Right lobe of liver (tissue), 6 donors: Measurements from ENCODE around the gene TMCC3. TPM values are rescaled to one million over a fixed set of nuclear protein-coding genes. Genes with fewer than 3 reads are reported as not detected.

Experiments used
- ATAC-seq, 4 donors: fragments of 200-7000 bp; cut with Tn5 transposase; one replicate each; pipeline ENCODE4 v1.9.1; 2020; ENCODE audit warnings: mild to moderate bottlenecking in 4 of 4, moderate library complexity in 4 of 4
- DNase-seq, 3 donors: peaks; one replicate each; pipeline ENCODE4 v3.0.0-alpha.2; 2020
- H3K27ac ChIP-seq, 3 donors: fragments of 200-600 bp; one replicate each; pipeline ENCODE4 v1.8.0; 2022
- H3K27me3 ChIP-seq, 2 donors: fragments of 200-600 bp; one replicate each; pipeline ENCODE4 v1.8.0; 2022
- H3K36me3 ChIP-seq, 4 donors: fragments of 200-600 bp; sonication (generic) in 1 of 4; one replicate each; pipeline versions ENCODE4 v1.5.1 to v1.8.0; 2017 to 2022; ENCODE audit warnings: control low read depth in 1 of 4
- H3K4me1 ChIP-seq, 4 donors: fragments of 200-600 bp; sonication (generic) in 1 of 4; one replicate each; pipeline versions ENCODE4 v1.5.1 to v1.8.0; 2017 to 2022; ENCODE audit warnings: control low read depth in 1 of 4
- H3K4me3 ChIP-seq, 3 donors: fragments of 200-600 bp; one replicate each; pipeline ENCODE4 v1.8.0; 2022
- H3K9me3 ChIP-seq, 4 donors: fragments of 200-600 bp; sonication (generic) in 1 of 4; one replicate each; pipeline versions ENCODE4 v1.5.1 to v1.8.0; 2017 to 2022; ENCODE audit warnings: control low read depth in 1 of 4
- CTCF ChIP-seq, 4 donors: fragments of 200-600 bp in 3 of 4; fragments of 450-650 bp in 1 of 4; IDR thresholded peaks; one replicate each; pipeline versions ENCODE4 v1.5.1 to v1.8.0; 2016 to 2022; ENCODE audit warnings: antibody characterized with exemption in 4 of 4, mild to moderate bottlenecking in 2 of 4
- POLR2A ChIP-seq: fragments of 450-650 bp; IDR thresholded peaks from one replicate; pipeline ENCODE4 v1.6.1; 2017; ENCODE audit warnings: antibody characterized with exemption, mild to moderate bottlenecking
- WGBS: methylation state at CpG from one replicate; pipeline ENCODE4 v1.1.6; 2018; ENCODE audit warnings: low coverage, low lambda C conversion rate; ENCODE audit not compliant: insufficient coverage; ENCODE audit errors: missing lambda C conversion rate; 5-methylcytosine and 5-hydroxymethylcytosine counted together
- intact Hi-C, 2 donors: fragments of 100-400 bp; cut with DNase I; formaldehyde crosslinking; loops; one replicate each; pipeline versions ENCODE4 v1.11.2 to v1.14.1; 2022
- total RNA-seq, 6 experiments: library from RNA; depleted of rRNA in 2 of 6; stranded (reverse); fragments of >200 nt in 2 of 6; fragmentation: NEBNext Ultra II Directional in 3 of 6; extraction: Animal tissue kit (Norgen Biotek cat#: 25700) in 3 of 6; gene quantifications; one replicate each; pipeline versions ENCODE4 v1.1.0 to v1.2.4, GENCODE V29; 2016 to 2023
- donor health status: DM: no; HTN: yes; CAD: no.
- donor health status: DM: no; HTN: no; CAD: no.
- donor health status: DM: no; HTN: no; CAD: no.
- donor health status: DM: no; HTN: yes; CAD: no.
- donor health status: DM: no; HTN: yes; CAD: no.

The TMCC3 gene
- total RNA-seq, 6 experiments from 2014 or later = 2.1 to 6.2 (median 3.2) TPM

GRCh38 chr12:94560431-94561221 is 89.7 kb downstream of the TMCC3 start:
- H3K27me3 ChIP-seq = no peaks in the 10 kb centered on the region
- H3K27ac ChIP-seq = no peak overlapping the region
- ATAC-seq (peak in 1 of 4 donors; percentile 14), DNase-seq (no peak)
- peaks cover 0 to 3% (median 1%) of the 10 kb centered on the region in 4 donors for H3K4me1 ChIP-seq
- H3K9me3 ChIP-seq = no peaks in the 10 kb centered on the region
- WGBS = 34% methylated on average over 3 of the region's 17 CpGs
- TF ChIP-seq CTCF (IDR thresholded peaks at IDR 0.05) (no peak), POLR2A (no peak)
- intact Hi-C loops = no loop called here
- H3K36me3 ChIP-seq = no peaks in the 10 kb centered on the region
- no peak overlapping the region for H3K4me3 ChIP-seq

GRCh38 chr12:94558612-94559011 is 91.7 kb downstream of the TMCC3 start:
- H3K27me3 ChIP-seq = no peaks in the 10 kb centered on the region
- DNase-seq = no peak
- no peak for TF ChIP-seq POLR2A
- TF ChIP-seq CTCF (IDR thresholded peaks at IDR 0.05) = no peak
- no peak overlapping the region for H3K27ac ChIP-seq
- no peak for ATAC-seq
- peaks cover 0 to 3% (median 1%) of the 10 kb centered on the region in 4 donors for H3K4me1 ChIP-seq
- intact Hi-C loops = no loop called here
- no peaks in the 10 kb centered on the region for H3K9me3 ChIP-seq
- WGBS = 48% methylated on average over 2 of the region's 2 CpGs
- no peak overlapping the region for H3K4me3 ChIP-seq
- H3K36me3 ChIP-seq = no peaks in the 10 kb centered on the region

DNA sequence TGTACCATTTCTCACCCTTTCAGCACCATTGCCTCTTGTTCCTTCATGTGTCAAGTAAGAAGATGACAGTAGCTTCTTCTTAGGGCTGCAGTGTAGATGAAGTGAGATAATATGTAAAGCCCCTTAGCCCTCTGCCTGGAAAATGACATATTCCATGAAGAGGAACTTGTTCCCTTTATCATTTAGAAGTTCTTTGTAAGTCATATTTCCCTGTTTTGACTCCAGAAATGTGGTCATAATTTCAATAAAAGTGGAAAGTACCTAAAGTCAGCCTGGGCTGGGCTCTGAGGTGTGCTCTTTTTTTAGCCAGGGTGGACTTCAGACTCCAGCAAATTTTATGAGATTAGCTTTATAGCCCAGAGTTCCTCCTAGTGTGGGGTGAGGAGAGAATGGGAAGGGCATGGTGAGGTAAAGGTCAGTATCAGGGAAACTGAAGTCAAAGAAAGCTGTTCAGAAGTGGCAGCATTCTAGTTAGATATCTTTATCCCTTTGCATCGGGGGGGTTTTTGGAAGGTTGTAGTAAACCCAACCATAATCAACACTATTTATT is 92.5 kb downstream of the TMCC3 start:
- Histone ChIP-seq H3K4me1 (peaks cover 0 to 3% (median 1%) of the 10 kb centered on the region in 4 donors), H3K27ac (no peak overlapping the region), H3K9me3 (no peaks in the 10 kb centered on the region), H3K27me3 (no peaks in the 10 kb centered on the region), H3K36me3 (no peaks in the 10 kb centered on the region), H3K4me3 (no peak overlapping the region)
- TF ChIP-seq POLR2A = no peak
- no peak for TF ChIP-seq CTCF (IDR thresholded peaks at IDR 0.05)
- 70% methylated on average over 1 of the region's 1 CpG for WGBS
- no peak for DNase-seq
- peak in 1 of 4 donors; percentile 26 for ATAC-seq
- intact Hi-C loops = no loop called here

GRCh38 chr12:94555687-94556086 is 94.7 kb downstream of the TMCC3 start:
- ATAC-seq = no peak
- no peaks in the 10 kb centered on the region for H3K4me1 ChIP-seq
- 81% methylated on average over 3 of the region's 3 CpGs for WGBS
- H3K27me3 ChIP-seq = no peaks in the 10 kb centered on the region
- no peak for DNase-seq
- H3K4me3 ChIP-seq = no peak overlapping the region
- no peak overlapping the region for H3K27ac ChIP-seq
- no peaks in the 10 kb centered on the region for H3K9me3 ChIP-seq
- intact Hi-C loops = no loop called here
- no peaks in the 10 kb centered on the region for H3K36me3 ChIP-seq
- no peak for TF ChIP-seq POLR2A
- no peak for TF ChIP-seq CTCF (IDR thresholded peaks at IDR 0.05)
